Iris pigment epithelial cell (primary cell): ENCODE data around the gene NARF.
A peak's percentile ranks its signal among the peaks of the same experiment; 100 is the strongest.
"Not testable (repeated sequence)": the region's sequence is repeated elsewhere in the genome, so short reads cannot be mapped to it uniquely, and the experiment has no call there.

ENCODE experiments used
- DNase-seq: peaks from one replicate; pipeline ENCODE4 v3.0.0-alpha.2; 2011; ENCODE audit warnings: low read depth

Gene NARF

DNA sequence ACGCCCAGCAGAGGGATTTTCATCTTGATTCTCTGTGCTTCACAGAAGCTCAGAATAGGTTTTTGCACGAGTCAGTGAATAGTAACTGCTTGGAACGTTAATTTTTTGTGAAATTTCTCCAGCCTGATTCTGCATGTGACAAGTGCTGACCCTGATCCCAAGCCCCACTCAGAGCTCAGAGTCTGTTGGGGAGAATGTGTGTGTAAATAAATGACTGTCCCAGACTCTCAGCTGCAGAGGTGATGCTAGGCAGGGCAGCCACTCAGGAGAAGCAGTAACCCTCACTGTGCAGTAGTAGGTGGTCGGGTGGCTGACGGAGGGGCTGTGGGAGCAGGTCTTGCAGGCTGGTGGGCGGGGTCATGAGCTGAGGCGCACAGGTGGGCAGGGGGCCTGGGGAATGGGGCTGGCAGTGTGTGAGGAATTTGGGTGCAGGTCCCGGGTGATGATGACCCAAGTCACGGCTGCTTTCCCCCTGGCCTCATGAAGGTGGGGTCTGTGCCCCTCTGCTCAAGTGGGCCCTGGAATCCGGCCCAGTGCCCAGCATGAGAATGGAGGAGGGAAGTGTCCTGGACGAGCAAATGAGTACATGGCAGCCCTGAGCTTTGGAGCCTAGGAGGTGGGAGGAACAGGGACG lies 44.7 kb downstream of the NARF start:
- no peak for DNase-seq

GRCh38 chr17:82503728-82504308 lies 45.3 kb downstream of the NARF start:
- no peak for DNase-seq

DNA sequence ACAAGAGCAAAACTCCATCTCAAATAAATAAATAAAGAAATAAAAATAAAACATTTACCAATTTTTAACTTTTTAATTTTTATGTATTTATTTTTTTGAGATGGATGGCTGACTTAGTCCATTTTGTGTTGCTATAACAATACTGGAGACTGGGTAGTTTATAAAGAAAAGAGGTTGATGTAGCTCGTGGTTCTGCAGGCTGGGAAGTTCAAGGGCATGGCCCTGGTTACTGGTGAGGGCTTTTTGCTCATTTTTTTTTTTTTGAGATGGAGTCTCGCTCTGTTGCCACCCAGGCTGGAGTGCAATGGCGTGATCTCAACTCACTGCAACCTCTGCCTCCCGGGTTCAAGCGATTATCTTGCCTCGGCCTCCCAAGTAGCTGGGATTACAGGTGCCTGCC lies 46.8 kb downstream of the NARF start:
- no peak for DNase-seq

DNA sequence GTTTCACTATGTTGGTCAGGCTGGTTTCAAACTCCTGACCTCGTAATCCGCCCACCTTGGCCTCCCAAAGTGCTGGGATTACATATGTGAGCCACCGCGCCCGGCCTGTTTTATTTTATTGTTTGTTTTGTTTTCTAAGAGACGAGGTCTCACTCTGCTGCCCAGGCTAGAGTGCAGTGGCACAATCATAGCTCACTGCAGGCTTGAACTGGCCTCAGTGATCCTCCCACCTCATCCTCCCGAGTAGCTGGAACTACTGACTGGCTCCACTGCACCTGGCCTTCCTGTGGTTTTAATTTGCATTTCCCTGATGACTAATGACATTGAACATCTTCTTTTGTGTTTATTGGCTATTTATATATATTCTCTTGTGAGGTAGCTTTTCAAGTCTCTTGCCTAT lies 47.9 kb downstream of the NARF start:
- not testable (repeated sequence) for DNase-seq

DNA sequence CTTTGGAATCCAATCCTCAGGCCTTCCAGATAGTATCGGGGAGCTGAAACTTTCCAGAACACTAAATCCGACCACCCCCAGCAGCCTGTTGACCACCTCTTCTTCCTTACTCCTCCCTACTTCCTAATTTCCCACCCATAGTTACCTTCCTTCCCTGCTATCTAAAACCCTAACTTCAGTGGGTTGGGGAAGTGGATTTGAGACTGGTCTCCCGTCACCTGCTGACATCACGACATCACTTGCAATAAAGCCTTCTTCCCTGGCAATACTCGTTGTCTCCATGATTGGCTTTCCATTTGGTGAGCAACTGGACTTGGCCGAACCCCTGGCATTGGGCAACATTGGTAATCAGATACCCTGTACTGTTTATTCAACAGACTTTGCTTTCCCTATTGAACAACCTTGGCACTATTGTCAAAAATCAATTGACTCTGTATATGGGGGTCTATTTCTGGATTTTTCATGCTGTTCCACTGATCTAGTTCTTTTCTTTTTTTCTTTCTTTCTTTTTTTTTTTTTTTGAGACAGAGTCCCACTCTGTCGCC lies 49.2 kb downstream of the NARF start:
- no peak for DNase-seq

- not testable (repeated sequence) for DNase-seq
Observed at GRCh38 chr17:82511642-82512041, 53.1 kb downstream of the NARF start.

- DNase-seq: not testable (repeated sequence)
Observed at GRCh38 chr17:82513864-82514263, 55.3 kb downstream of the NARF start.

GRCh38 chr17:82517230-82517865 lies 58.8 kb downstream of the NARF start:
- DNase-seq: no peak

- peak; percentile 95 for DNase-seq
Observed at GRCh38 chr17:82518826-82519810, 60.6 kb downstream of the NARF start, which contains the start of gene FOXK2. TSS of gene FOXK2 (plus strand) at chr17:82519732. CDS start at chr17:82519889, 157 bp downstream.

- no peak for DNase-seq
Observed at GRCh38 chr17:82519971-82520903, 61.7 kb downstream of the NARF start.

DNA sequence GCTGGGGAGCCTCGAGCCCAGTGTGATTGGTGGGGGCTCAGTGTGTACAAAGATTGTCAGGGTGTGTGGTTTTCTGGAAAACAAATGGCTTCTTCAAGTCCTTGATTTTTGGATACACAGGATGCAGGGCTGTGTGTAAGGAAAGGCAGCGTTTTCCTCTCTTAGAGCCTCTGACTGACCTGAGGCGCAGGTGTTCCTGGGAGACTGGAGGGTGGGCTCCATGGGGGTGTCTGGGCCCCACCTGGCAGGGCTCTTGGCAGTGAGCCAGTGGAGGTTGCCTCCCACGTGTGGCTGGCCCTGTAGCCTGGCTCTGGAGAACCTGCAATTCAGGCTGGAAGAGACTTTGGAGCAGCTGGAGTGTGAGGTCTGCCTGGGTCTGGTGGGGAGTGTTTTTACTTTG lies 66.0 kb downstream of the NARF start:
- DNase-seq: no peak

DNA sequence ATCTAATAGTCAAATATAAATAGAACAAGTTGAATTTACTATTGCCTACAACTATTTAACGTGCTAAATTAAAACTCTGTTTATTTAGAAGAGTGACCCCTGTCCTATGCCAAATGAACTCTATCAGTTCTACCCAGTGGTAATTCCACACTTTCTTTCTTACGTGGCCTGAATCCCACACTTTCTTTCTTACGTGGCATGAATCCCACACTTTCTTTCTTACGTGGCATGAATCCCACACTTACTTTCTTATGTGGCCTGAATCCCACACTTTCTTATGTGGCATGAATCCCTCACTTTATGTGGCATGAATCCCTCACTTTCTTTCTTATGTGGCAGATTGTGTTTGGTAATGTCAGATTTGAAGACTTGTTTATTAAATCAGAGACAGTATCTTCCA lies 67.2 kb downstream of the NARF start:
- no peak for DNase-seq

GRCh38 chr17:82527898-82528297 lies 69.4 kb downstream of the NARF start:
- DNase-seq: no peak

GRCh38 chr17:82528484-82529265 lies 70.1 kb downstream of the NARF start:
- DNase-seq: no peak

DNA sequence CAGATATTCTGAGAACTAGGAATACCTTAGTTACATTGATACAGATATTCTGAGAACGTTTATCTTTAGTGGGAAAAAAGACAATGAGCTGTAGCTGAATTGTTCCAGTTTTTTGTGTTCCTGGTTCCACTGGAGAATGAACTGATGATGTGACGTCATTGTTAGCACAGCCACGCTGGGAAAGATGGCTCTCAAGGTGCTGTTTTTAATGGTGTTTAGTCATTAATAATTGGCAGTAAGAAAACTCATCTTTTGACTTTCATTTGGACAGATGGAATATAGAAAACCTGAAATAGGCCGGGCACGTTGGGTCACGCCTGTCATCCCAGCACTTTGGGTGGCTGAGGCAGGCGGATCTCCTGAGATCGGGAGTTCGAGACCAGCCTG lies 71.4 kb downstream of the NARF start:
- DNase-seq: no peak

DNA sequence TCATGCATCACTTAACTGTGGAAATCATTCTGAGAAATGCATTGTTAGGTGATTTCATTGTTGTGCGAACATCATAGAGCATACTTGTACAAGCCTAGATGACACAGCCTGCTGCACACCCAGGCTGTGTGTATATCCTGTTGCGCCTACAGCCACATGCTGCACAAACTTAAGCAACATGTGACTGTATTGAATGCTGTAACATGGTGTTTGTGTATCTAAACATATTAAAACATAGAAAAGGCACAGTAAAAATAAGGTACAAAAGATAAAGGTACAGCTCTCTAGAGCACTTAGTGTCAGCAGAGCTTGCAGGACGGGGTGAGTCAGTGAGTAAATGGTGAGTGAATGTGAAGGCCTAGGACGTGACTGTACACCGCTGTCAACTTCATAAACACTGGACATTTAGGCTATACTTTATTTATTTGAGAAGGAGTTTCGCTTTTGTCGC lies 72.9 kb downstream of the NARF start:
- peak; percentile 91 for DNase-seq

GRCh38 chr17:82534401-82534812 lies 75.9 kb downstream of the NARF start:
- no peak for DNase-seq

- peak; percentile 40 for DNase-seq
Observed at GRCh38 chr17:82536512-82537201, 78.1 kb downstream of the NARF start.

DNA sequence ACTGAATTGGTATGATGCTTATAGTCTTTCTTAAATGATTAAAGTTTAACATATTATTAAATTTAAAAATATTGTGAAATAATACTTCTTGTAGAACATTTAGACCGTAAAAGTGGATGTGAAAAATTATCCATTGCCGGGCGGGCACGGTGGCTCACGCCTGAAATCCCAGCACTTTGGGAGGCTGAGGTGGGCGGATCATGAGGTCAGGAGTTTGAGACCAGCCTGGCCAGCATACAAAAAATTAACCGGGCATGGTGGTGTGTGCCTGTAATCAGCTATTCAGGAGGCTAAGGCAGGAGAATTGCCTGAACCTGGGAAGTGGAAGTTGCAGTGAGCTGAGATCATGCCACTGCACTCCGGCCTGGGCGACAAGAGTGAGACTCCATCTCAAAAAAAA lies 78.7 kb downstream of the NARF start:
- DNase-seq: not testable (repeated sequence)
